GM23338 (cell line): ENCODE results near the gene HEY2. TPM values are rescaled to one million over a fixed set of nuclear protein-coding genes. Genes with fewer than 3 reads are reported as not detected.

Experiments used
- ATAC-seq: fragments of 200-7000 bp; cut with Tn5 transposase; 3 replicates; pipeline ENCODE4 v1.9.1; 2020
- DNase-seq: peaks from one replicate; pipeline ENCODE4 v3.0.0-alpha.2; 2015; ENCODE audit warnings: low spot score
- H2AFZ ChIP-seq: fragments of 200-600 bp; sonication (generic); 2 replicates; pipeline ENCODE4 v1.8.0; 2016; ENCODE audit warnings: antibody characterized with exemption, mild to moderate bottlenecking, moderate library complexity
- H3F3A ChIP-seq: fragments of 200-600 bp; sonication (generic); replicated peaks from 2 replicates; pipeline ENCODE4 v1.8.0; 2017; ENCODE audit warnings: antibody characterized with exemption, mixed run types, low read depth
- H3K27ac ChIP-seq: fragments of 200-600 bp; sonication (generic); 2 replicates; pipeline ENCODE4 v1.6.1; 2016; ENCODE audit warnings: low read depth
- H3K27me3 ChIP-seq: fragments of 200-600 bp; sonication (generic); 2 replicates; pipeline ENCODE4 v1.8.0; 2016; ENCODE audit warnings: mild to moderate bottlenecking, mixed run types, moderate library complexity; ENCODE audit not compliant: insufficient read depth
- H3K36me3 ChIP-seq: fragments of 200-600 bp; sonication (generic); 2 replicates; pipeline ENCODE4 v1.8.0; 2016; ENCODE audit warnings: mild to moderate bottlenecking; ENCODE audit not compliant: insufficient read depth
- H3K4me1 ChIP-seq: fragments of 200-600 bp; sonication (generic); 2 replicates; pipeline ENCODE4 v1.8.0; 2016; ENCODE audit warnings: mild to moderate bottlenecking, moderate library complexity; ENCODE audit not compliant: insufficient read depth
- H3K4me2 ChIP-seq: fragments of 200-600 bp; sonication (generic); 2 replicates; pipeline ENCODE4 v1.7.1; 2017; ENCODE audit warnings: mixed run types
- H3K4me3 ChIP-seq: fragments of 200-600 bp; sonication (generic); 2 replicates; pipeline ENCODE4 v1.6.1; 2016; ENCODE audit warnings: mixed run types
- H3K79me2 ChIP-seq: fragments of 200-600 bp; sonication (generic); replicated peaks from 2 replicates; pipeline ENCODE4 v1.8.0; 2017; ENCODE audit warnings: mild to moderate bottlenecking; ENCODE audit not compliant: insufficient read depth
- H3K9me2 ChIP-seq: fragments of 200-600 bp; sonication (generic); 2 replicates; pipeline ENCODE4 v1.8.0; 2017; ENCODE audit not compliant: insufficient read depth
- H4K20me1 ChIP-seq: fragments of 200-600 bp; sonication (generic); replicated peaks from 2 replicates; pipeline ENCODE4 v1.8.0; 2017; ENCODE audit warnings: mild to moderate bottlenecking; ENCODE audit not compliant: insufficient read depth
- H3K27ac Mint-ChIP-seq: 2 replicates; pipeline ENCODE4 v1.8.0; 2020; ENCODE audit warnings: inconsistent platforms, mild to moderate bottlenecking, moderate library complexity, mixed read lengths
- H3K27me3 Mint-ChIP-seq: 3 replicates; pipeline ENCODE4 v1.8.0; 2022; ENCODE audit warnings: low read depth, mild to moderate bottlenecking, moderate library complexity, mixed read lengths, inconsistent platforms; ENCODE audit not compliant: insufficient read depth, poor library complexity
- H3K36me3 Mint-ChIP-seq: 3 replicates; pipeline ENCODE4 v1.8.0; 2021; ENCODE audit warnings: low read depth, mild to moderate bottlenecking, inconsistent platforms, moderate library complexity, mixed read lengths
- H3K4me1 Mint-ChIP-seq: 3 replicates; pipeline ENCODE4 v1.8.0; 2020; ENCODE audit warnings: mild to moderate bottlenecking, inconsistent platforms, mixed read lengths
- H3K4me3 Mint-ChIP-seq: 3 replicates; pipeline ENCODE4 v1.8.0; 2021; ENCODE audit warnings: moderate library complexity, mild to moderate bottlenecking, inconsistent platforms, mixed read lengths
- H3K9me3 Mint-ChIP-seq: 3 replicates; pipeline ENCODE4 v1.8.0; 2020; ENCODE audit warnings: moderate library complexity, mild to moderate bottlenecking, inconsistent platforms, mixed read lengths
- CTCF ChIP-seq, 2 experiments: fragments of 200-600 bp in 1 of 2; sonication (generic) in 1 of 2; conservative IDR thresholded peaks; 2 replicates each; pipeline versions ENCODE4 v1.5.1 to v1.6.1; 2016 to 2017; ENCODE audit warnings: antibody characterized with exemption in 2 of 2, low read depth in 2 of 2, mild to moderate bottlenecking in 2 of 2, moderate library complexity in 1 of 2
- EZH2phosphoT487 ChIP-seq: fragments of 200-600 bp; sonication (generic); IDR thresholded peaks from one replicate; pipeline ENCODE4 v1.8.1; 2018; ENCODE audit warnings: antibody characterized with exemption; ENCODE audit not compliant: unreplicated experiment
- NANOG ChIP-seq: IDR thresholded peaks from 2 replicates; pipeline ENCODE4 v1.6.1; 2016; ENCODE audit warnings: antibody characterized with exemption, borderline replicate concordance
- POLR2AphosphoS5 ChIP-seq: IDR thresholded peaks from 2 replicates; pipeline ENCODE4 v1.6.1; 2016; ENCODE audit warnings: antibody characterized with exemption, low read depth
- ZNF462 ChIP-seq: fragments of 250-450 bp; sonication (Bioruptor Pico); IDR thresholded peaks from 2 replicates; pipeline ENCODE4 v1.5.0; 2020; ENCODE audit warnings: mild to moderate bottlenecking, moderate library complexity
- polyA plus RNA-seq: library from polyadenylated mRNA; unstranded; fragments of >200 nt; fragmentation: Nextera tagmentation; extraction: Ambion mirVana; gene quantifications from 2 replicates; pipeline ENCODE4 v1.2.1, GENCODE V29; 2016
- total RNA-seq: library from RNA; depleted of rRNA; stranded (reverse); fragments of >200 nt; shearing (Covaris generic); gene quantifications from 2 replicates; pipeline ENCODE4 v1.2.3, GENCODE V29; 2014

Gene HEY2
- total and polyA plus RNA-seq, 2 experiments from 2014 or later: 4.3 to 8.5 TPM

- peaks cover 24% of the 10 kb centered on the region for H3K4me1 Mint-ChIP-seq
- peaks cover 2% of the 10 kb centered on the region; the same call in 1 of the 3 replicates for H3K36me3 Mint-ChIP-seq
- Histone ChIP-seq H3K79me2 (peaks cover 13% of the 10 kb centered on the region), H3K36me3 (no peaks in the 10 kb centered on the region), H2AFZ (peak within 1 kb of the TSS; percentile 92), H3K4me3 (peak within 1 kb of the TSS; percentile 85), H3K4me1 (peaks cover 19% of the 10 kb centered on the region), H3K4me2 (peak within 1 kb of the TSS; percentile 92), H4K20me1 (no peaks in the 10 kb centered on the region), H3F3A (peaks cover 7% of the 10 kb centered on the region; the same call in 1 of the 2 replicates), H3K9me2 (no peaks in the 10 kb centered on the region), H3K27ac (peak within 1 kb of the TSS; percentile 57; the same call in 1 of the 2 replicates), H3K27me3 (no peaks in the 10 kb centered on the region)
- H3K27ac Mint-ChIP-seq: peak within 1 kb of the TSS; percentile 89
- DNase-seq: peak; percentile 88
- peak; percentile 81 for ATAC-seq
- TF ChIP-seq ZNF462 (no peak), NANOG (no peak), POLR2AphosphoS5 (peak; percentile 71; the same call in 1 of the 2 replicates)
- H3K27me3 Mint-ChIP-seq: peaks cover 4% of the 10 kb centered on the region
- peak within 1 kb of the TSS; percentile 86 for H3K4me3 Mint-ChIP-seq
- H3K9me3 Mint-ChIP-seq: no peaks in the 10 kb centered on the region
Measured at GRCh38 chr6:125790358-125791150, 41.1 kb downstream of the HEY2 start, which contains the start of gene NCOA7. Gene NCOA7, plus strand, starts transcription at chr6:125790960. Its CDS starts 24,395 bp downstream, at chr6:125815355.

- peak overlapping the region; percentile 92 for H2AFZ ChIP-seq
- Mint-ChIP-seq H3K4me3 (peak overlapping the region; percentile 82), H3K9me3 (no peaks in the 10 kb centered on the region), H3K27ac (no peak overlapping the region), H3K4me1 (peaks cover 24% of the 10 kb centered on the region), H3K36me3 (no peaks in the 10 kb centered on the region; the same call in 2 of the 3 replicates), H3K27me3 (peaks cover 4% of the 10 kb centered on the region)
- peak overlapping the region; percentile 92 for H3K4me2 ChIP-seq
- peaks cover 19% of the 10 kb centered on the region for H3K4me1 ChIP-seq
- TF ChIP-seq EZH2phosphoT487: no peak
- TF ChIP-seq CTCF (conservative IDR thresholded peaks at IDR 0.05; ENCODE audit: low read depth in 2 of 2): peak; percentile 51 to 53
- peaks cover 7% of the 10 kb centered on the region; the same call in 1 of the 2 replicates for H3F3A ChIP-seq
- no peaks in the 10 kb centered on the region for H3K36me3 ChIP-seq
- peak; percentile 55 for DNase-seq
- H3K4me3 ChIP-seq: peak overlapping the region; percentile 85
- no peak overlapping the region for H3K27ac ChIP-seq
- ATAC-seq: peak; percentile 27
- H3K9me2 ChIP-seq: no peaks in the 10 kb centered on the region
- H3K27me3 ChIP-seq: no peaks in the 10 kb centered on the region
- H4K20me1 ChIP-seq: no peaks in the 10 kb centered on the region
- peaks cover 13% of the 10 kb centered on the region for H3K79me2 ChIP-seq
Measured at GRCh38 chr6:125791151-125791819, 41.9 kb downstream of the HEY2 start.
